H1 (cell line): ENCODE data around the gene ZNF385B. TPM values are rescaled to one million over a fixed set of nuclear protein-coding genes. Genes with fewer than 3 reads are reported as not detected.

Experiments used
- CTCF ChIA-PET: fragments of 300-600 bp; sonication (Branson Sonifier 250); formaldehyde crosslinking; loops from one replicate; lab custom pipeline; 2021; ENCODE audit not compliant: partially characterized antibody; lab: Charles Lee
- POLR2A ChIA-PET: fragments of 300-600 bp; sonication (Branson Sonifier 250); formaldehyde crosslinking; loops from one replicate; lab custom pipeline; 2021; ENCODE audit warnings: inconsistent platforms; ENCODE audit not compliant: partially characterized antibody; lab: Charles Lee
- DNase-seq, 2 experiments: peaks; one replicate each; pipeline versions ENCODE4 v3.0.0 to v3.0.0-alpha.2; 2010 to 2022; ENCODE audit warnings: low spot score in 2 of 2, low read depth in 1 of 2, mixed read lengths in 1 of 2
- FAIRE-seq: peaks from 2 replicates; lab custom pipeline; 2011; peaks lifted over from hg19 to GRCh38; lab: Jason Lieb, UNC
- H2AFZ ChIP-seq: 2 replicates; pipeline ENCODE4 v1.8.1; 2012; ENCODE audit warnings: low read length, inconsistent platforms
- H2AK5ac ChIP-seq: 2 replicates; pipeline ENCODE4 v1.6.1; 2013; ENCODE audit warnings: low read depth, low read length
- H2BK120ac ChIP-seq: replicated peaks from 2 replicates; pipeline ENCODE3; 2013; ENCODE audit warnings: low read depth, low read length, inconsistent platforms
- H2BK12ac ChIP-seq: 2 replicates; pipeline ENCODE4 v1.6.1; 2013; ENCODE audit warnings: low read depth, low read length
- H2BK15ac ChIP-seq: 2 replicates; pipeline ENCODE4 v1.6.1; 2013; ENCODE audit warnings: low read length
- H2BK20ac ChIP-seq: 2 replicates; pipeline ENCODE4 v1.6.1; 2013; ENCODE audit warnings: low read length
- H2BK5ac ChIP-seq: 2 replicates; pipeline ENCODE4 v1.6.1; 2013; ENCODE audit warnings: low read depth, low read length
- H3K14ac ChIP-seq: 2 replicates; pipeline ENCODE4 v1.6.1; 2013; ENCODE audit warnings: inconsistent platforms; ENCODE audit not compliant: insufficient read length
- H3K18ac ChIP-seq: 2 replicates; pipeline ENCODE4 v1.6.1; 2013; ENCODE audit warnings: low read length; ENCODE audit errors: extremely low read depth
- H3K23ac ChIP-seq: 2 replicates; pipeline ENCODE4 v1.6.1; 2013; ENCODE audit warnings: inconsistent platforms; ENCODE audit not compliant: insufficient read length
- H3K23me2 ChIP-seq: 2 replicates; pipeline ENCODE4 v1.6.1; 2013; ENCODE audit warnings: low read depth, low read length
- H3K27ac ChIP-seq: 2 replicates; pipeline ENCODE4 v1.6.1; 2011; ENCODE audit warnings: low read depth, low read length, inconsistent platforms
- H3K27me3 ChIP-seq, 4 experiments: replicated peaks in 1 of 4; 1 replicate in 1 of 4; 2 replicates in 3 of 4; pipeline versions ENCODE4 v1.6.1 to v1.8.1; 2011 to 2013; ENCODE audit warnings: low read length in 3 of 4, mild to moderate bottlenecking in 3 of 4, inconsistent platforms in 2 of 4, mixed read lengths in 2 of 4, moderate library complexity in 1 of 4; ENCODE audit not compliant: control insufficient read depth in 3 of 4, insufficient read depth in 3 of 4; ENCODE audit errors: extremely low read depth in 1 of 4
- H3K36me3 ChIP-seq, 4 experiments: 2 replicates each; pipeline versions ENCODE4 v1.6.1 to v1.8.1; 2011 to 2013; ENCODE audit warnings: mild to moderate bottlenecking in 4 of 4, low read length in 3 of 4, moderate library complexity in 2 of 4, control low read depth in 1 of 4, inconsistent platforms in 1 of 4; ENCODE audit not compliant: insufficient read depth in 4 of 4, control insufficient read depth in 2 of 4
- H3K4ac ChIP-seq: replicated peaks from 2 replicates; pipeline ENCODE3; 2013; ENCODE audit warnings: low read length, low read depth, mixed read lengths, inconsistent platforms; ENCODE audit not compliant: insufficient read length
- H3K4me1 ChIP-seq, 4 experiments: replicated peaks in 1 of 4; 1 replicate in 1 of 4; 2 replicates in 3 of 4; pipeline versions ENCODE4 v1.6.1 to v1.8.1; 2011 to 2013; ENCODE audit warnings: low read length in 3 of 4, inconsistent platforms in 2 of 4, mixed read lengths in 1 of 4; ENCODE audit not compliant: insufficient read depth in 4 of 4, control insufficient read depth in 3 of 4
- H3K4me2 ChIP-seq, 2 experiments: 2 replicates each; pipeline versions ENCODE4 v1.6.1 to v1.8.1; 2011 to 2013; ENCODE audit warnings: low read depth in 2 of 2, low read length in 2 of 2, control low read depth in 1 of 2, inconsistent platforms in 1 of 2, mild to moderate bottlenecking in 1 of 2; ENCODE audit not compliant: insufficient read depth in 1 of 2
- H3K4me3 ChIP-seq, 4 experiments: fragments of 200-600, 300-600 bp in 1 of 4; sonication (generic), shearing (Covaris generic), sonication (Bioruptor Twin) in 1 of 4; 2 replicates each; pipeline versions ENCODE4 v1.5.1 to v1.8.1; 2011 to 2016; ENCODE audit warnings: low read length in 4 of 4, low read depth in 3 of 4, control low read depth in 2 of 4, inconsistent platforms in 2 of 4, mild to moderate bottlenecking in 2 of 4, mixed read lengths in 1 of 4, moderate library complexity in 1 of 4; ENCODE audit not compliant: insufficient read depth in 2 of 4; ENCODE audit errors: extremely low read depth in 1 of 4
- H3K56ac ChIP-seq: replicated peaks from 2 replicates; pipeline ENCODE3; 2013; ENCODE audit warnings: low read depth, mild to moderate bottlenecking, mixed read lengths, low read length, inconsistent platforms; ENCODE audit not compliant: insufficient read length
- H3K79me1 ChIP-seq: 2 replicates; pipeline ENCODE4 v1.6.1; 2013; ENCODE audit warnings: low read depth, low read length, control low read depth
- H3K79me2 ChIP-seq, 2 experiments: 2 replicates each; pipeline versions ENCODE4 v1.6.1 to v1.8.1; 2012 to 2013; ENCODE audit warnings: low read length in 2 of 2, mild to moderate bottlenecking in 2 of 2, inconsistent platforms in 1 of 2; ENCODE audit not compliant: insufficient read depth in 2 of 2, control insufficient read depth in 1 of 2
- H3K9ac ChIP-seq, 4 experiments: replicated peaks in 1 of 4; 1 replicate in 1 of 4; 2 replicates in 3 of 4; pipeline versions ENCODE4 v1.6.1 to v1.8.1; 2011 to 2013; ENCODE audit warnings: low read depth in 3 of 4, low read length in 3 of 4, control low read depth in 2 of 4, mild to moderate bottlenecking in 2 of 4, moderate library complexity in 2 of 4, inconsistent platforms in 1 of 4; ENCODE audit errors: extremely low read depth in 1 of 4
- H3K9me3 ChIP-seq, 2 experiments: 2 replicates each; pipeline versions ENCODE4 v1.6.1 to v1.8.1; 2012 to 2013; ENCODE audit warnings: mild to moderate bottlenecking in 2 of 2, moderate library complexity in 2 of 2, control low read depth in 1 of 2, inconsistent platforms in 1 of 2, low read depth in 1 of 2, low read length in 1 of 2, mixed read lengths in 1 of 2; ENCODE audit not compliant: insufficient read depth in 2 of 2
- H4K20me1 ChIP-seq, 2 experiments: replicated peaks in 1 of 2; 2 replicates each; pipeline versions ENCODE3 to v1.8.1; 2011 to 2013; ENCODE audit warnings: inconsistent platforms in 2 of 2, low read length in 2 of 2, mild to moderate bottlenecking in 1 of 2; ENCODE audit not compliant: insufficient read depth in 2 of 2, control insufficient read depth in 1 of 2
- H4K5ac ChIP-seq: 2 replicates; pipeline ENCODE4 v1.6.1; 2013; ENCODE audit warnings: low read length, low read depth, mixed read lengths, inconsistent platforms; ENCODE audit not compliant: insufficient read length
- H4K8ac ChIP-seq: 2 replicates; pipeline ENCODE4 v1.8.0; 2013; ENCODE audit warnings: mild to moderate bottlenecking, moderate library complexity, low read length, inconsistent platforms; ENCODE audit not compliant: insufficient read depth; ENCODE audit errors: extremely low read depth
- H4K91ac ChIP-seq: replicated peaks from 2 replicates; pipeline ENCODE3; 2013; ENCODE audit warnings: low read length, mixed read lengths, inconsistent platforms; ENCODE audit not compliant: insufficient read length
- BCL11A ChIP-seq, 2 experiments: IDR thresholded peaks; one replicate each; pipeline ENCODE4 v1.6.1; 2011; ENCODE audit warnings: low read depth in 2 of 2, low read length in 2 of 2, mild to moderate bottlenecking in 2 of 2
- BRCA1 ChIP-seq: IDR thresholded peaks from 2 replicates; pipeline ENCODE4 v1.6.1; 2012; ENCODE audit warnings: low read depth, low read length, improper control_type of control experiment
- EZH2 ChIP-seq: fragments of 200-600 bp; sonication (generic); IDR thresholded peaks from 2 replicates; pipeline ENCODE4 v1.7.1; 2012; ENCODE audit warnings: low read depth, mild to moderate bottlenecking, moderate library complexity, low read length, inconsistent platforms; ENCODE audit not compliant: severe bottlenecking
- NANOG ChIP-seq: IDR thresholded peaks from 2 replicates; pipeline ENCODE4 v1.6.1; 2011; ENCODE audit warnings: low read length, low read depth, mild to moderate bottlenecking, inconsistent platforms; ENCODE audit not compliant: insufficient read depth, poor library complexity, severe bottlenecking
- PHF8 ChIP-seq: fragments of 200-600 bp; sonication (generic); conservative IDR thresholded peaks from 2 replicates; pipeline ENCODE4 v1.7.1; 2012; ENCODE audit warnings: low read depth, mild to moderate bottlenecking, inconsistent platforms, low read length, moderate library complexity
- RAD21 ChIP-seq, 2 experiments: IDR thresholded peaks in 1 of 2; conservative IDR thresholded peaks in 1 of 2; 2 replicates each; pipeline ENCODE4 v1.6.1; 2011; ENCODE audit warnings: low read depth in 2 of 2, low read length in 2 of 2, improper control_type of control experiment in 1 of 2, inconsistent platforms in 1 of 2, mild to moderate bottlenecking in 1 of 2, moderate library complexity in 1 of 2
- SAP30 ChIP-seq: fragments of 300-600 bp; sonication (generic); IDR thresholded peaks from 2 replicates; pipeline ENCODE4 v1.7.1; 2012; ENCODE audit warnings: low read length, moderate library complexity, mild to moderate bottlenecking, inconsistent platforms; ENCODE audit not compliant: insufficient read depth, insufficient replicate concordance
- TCF12 ChIP-seq: IDR thresholded peaks from 2 replicates; pipeline ENCODE4 v1.6.1; 2011; ENCODE audit warnings: low read depth, mild to moderate bottlenecking, low read length
- TEAD4 ChIP-seq: IDR thresholded peaks from 2 replicates; pipeline ENCODE4 v1.6.1; 2012; ENCODE audit warnings: low read depth, low read length, inconsistent platforms, mixed read lengths
- WGBS, 2 experiments: shearing (Covaris generic) in 1 of 2; methylation state at CpG; one replicate each; pipeline versions ENCODE4 v1.1.6 to v1.1.7; 2013 to 2015; ENCODE audit warnings: low lambda C conversion rate in 2 of 2, mixed read lengths in 2 of 2, inconsistent platforms in 1 of 2, low coverage in 1 of 2, missing lambda C conversion rate in 1 of 2; ENCODE audit not compliant: insufficient replicate concordance in 2 of 2, insufficient coverage in 1 of 2, insufficient read length in 1 of 2; ENCODE audit errors: extremely low coverage in 1 of 2, missing lambda C conversion rate in 1 of 2; 5-methylcytosine and 5-hydroxymethylcytosine counted together
- polyA plus RNA-seq, 7 experiments: library from polyadenylated mRNA; depleted of rRNA in 3 of 7; stranded (reverse) in 5 of 7; unstranded in 2 of 7; fragments of >200 nt in 5 of 7; fragments of 200-250 nt in 2 of 7; gene quantifications; 1 replicate in 5 of 7; 2 replicates in 1 of 7; 4 replicates in 1 of 7; pipeline versions ENCODE4 v1.2.1 to v1.2.3, GENCODE V29; 2011 to 2013; ENCODE audit warnings: missing spikeins in 2 of 7, mixed read lengths in 2 of 7
- total RNA-seq: library from RNA; stranded (reverse); fragmentation: NEBNext Ultra II Directional; extraction: Animal tissue kit (Norgen Biotek cat#: 25700); gene quantifications from 2 replicates; pipeline ENCODE4 v1.2.1, GENCODE V29; 2021
- TF ChIP-seq, protein P1 (sequence below): IDR thresholded peaks from 2 replicates; pipeline ENCODE4 v1.6.1; 2011; ENCODE audit warnings: low read depth, mild to moderate bottlenecking, low read length; ENCODE audit not compliant: insufficient read depth

The ZNF385B gene
- total and polyA plus RNA-seq, 2 of the 8 experiments (the other 6 are each of a cell fraction or from before 2014, with no cell fraction given) = 1.1 to 3.7 TPM

DNA sequence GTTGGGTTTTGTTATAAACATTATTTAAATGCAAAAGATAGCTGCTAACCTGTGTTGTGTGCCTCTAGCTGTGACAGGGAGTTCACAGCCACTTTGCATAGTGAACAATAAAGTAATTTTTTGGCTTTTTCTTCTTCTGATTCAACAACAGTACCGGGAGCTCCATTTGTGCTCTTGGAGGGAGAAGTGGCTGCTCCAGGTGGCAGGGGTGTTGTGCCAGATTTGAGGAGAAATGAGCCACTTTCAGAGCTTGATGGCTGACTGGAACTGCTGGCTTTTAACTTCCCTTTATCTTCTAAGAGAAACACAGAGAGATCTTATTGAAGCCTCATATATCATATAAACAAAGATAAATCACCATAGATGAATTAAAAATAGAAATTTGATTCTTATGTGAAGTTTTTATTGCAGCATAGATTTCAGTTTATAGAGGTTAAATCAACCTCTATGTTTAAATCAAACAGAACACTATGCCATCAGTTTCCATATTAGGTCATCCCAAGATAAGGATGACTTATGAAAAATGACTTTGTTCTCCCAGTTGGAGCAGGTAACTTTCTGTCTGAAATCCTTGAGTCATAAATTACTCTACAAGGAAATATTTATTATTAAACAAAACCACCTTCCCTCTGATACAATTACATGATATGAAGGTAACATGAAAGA, 414.8 kb downstream of the ZNF385B start:
- Histone ChIP-seq H3K9ac (no peak overlapping the region), H2AK5ac (no peak overlapping the region), H3K9me3 (no peaks in the 10 kb centered on the region), H3K4me2 (no peak overlapping the region), H3K56ac (no peak overlapping the region), H2AFZ (no peak overlapping the region), H3K79me2 (no peaks in the 10 kb centered on the region), H2BK20ac (no peak overlapping the region), H3K79me1 (no peaks in the 10 kb centered on the region), H3K14ac (no peak overlapping the region), H3K36me3 (no peaks in the 10 kb centered on the region), H2BK12ac (no peak overlapping the region), H3K4ac (no peak overlapping the region), H3K23ac (no peak overlapping the region), H3K23me2 (no peaks in the 10 kb centered on the region), H3K4me1 (peaks cover 0 to 19% (median 5%) of the 10 kb centered on the region in 4 experiments; a peak in 5 of 7 replicates), H4K8ac (no peak overlapping the region), H3K4me3 (no peak overlapping the region), H2BK120ac (no peak overlapping the region), H3K18ac (no peak overlapping the region), H4K91ac (no peak overlapping the region), H2BK5ac (no peak overlapping the region), H2BK15ac (no peak overlapping the region), H4K5ac (no peak overlapping the region), H3K27ac (no peak overlapping the region), H3K27me3 (no peaks in the 10 kb centered on the region), H4K20me1 (no peaks in the 10 kb centered on the region)
- 100% methylated on average over 1 of the region's 1 CpG; no CpG with 5 or more reads in 1 of the 2 experiments for WGBS, 2 experiments
- TF ChIP-seq SAP30 (no peak), BCL11A (IDR thresholded peaks at IDR 0.05; ENCODE audit: low read depth in 2 of 2, low read length in 2 of 2) (no peak), RAD21 (IDR thresholded peaks at IDR 0.05 in 1 of 2, conservative IDR thresholded peaks at IDR 0.05 in 1 of 2; ENCODE audit: low read depth in 2 of 2, low read length in 2 of 2) (no peak), TCF12 (no peak), BRCA1 (no peak), NANOG (no peak), PHF8 (no peak), EZH2 (no peak), TEAD4 (no peak)
- TF ChIP-seq, protein P1, sequence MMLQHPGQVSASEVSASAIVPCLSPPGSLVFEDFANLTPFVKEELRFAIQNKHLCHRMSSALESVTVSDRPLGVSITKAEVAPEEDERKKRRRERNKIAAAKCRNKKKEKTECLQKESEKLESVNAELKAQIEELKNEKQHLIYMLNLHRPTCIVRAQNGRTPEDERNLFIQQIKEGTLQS = no peak
- DNase-seq = no peak
- FAIRE-seq = no peak
- POLR2A ChIA-PET = no interaction called here
- CTCF ChIA-PET = interaction anchor here (1.1 to 1.4 kb wide), 7 partner anchors 8 to 274 kb away, joined by 3 to 7 read pairs (median 3); no protein-coding TSS in a partner anchor
